Head of caudate nucleus (tissue), 42 donors: ENCODE results near the gene ROCK2.

Source experiments
- DNase-seq, 42 donors: peaks; one replicate each; pipeline versions ENCODE4 v3.0.0 to v3.0.0-alpha.2; 2020 to 2021; ENCODE audit warnings: mixed read lengths in 7 of 42
- intact Hi-C: fragments of 100-400 bp; cut with DNase I; formaldehyde crosslinking; loops from one replicate; pipeline ENCODE4 v1.15.0; 2022

Gene ROCK2

GRCh38 chr2:11147263-11147662 lies 197.2 kb downstream of the ROCK2 start:
- DNase-seq, result no peak
- intact Hi-C loops, result no loop called here

GRCh38 chr2:11146076-11146475 lies 198.4 kb downstream of the ROCK2 start:
- intact Hi-C loops, result no loop called here
- DNase-seq, result no peak

GRCh38 chr2:11145350-11145749 lies 199.1 kb downstream of the ROCK2 start:
- intact Hi-C loops, result no loop called here
- no peak for DNase-seq

GRCh38 chr2:11144738-11145079 lies 199.7 kb downstream of the ROCK2 start:
- no peak for DNase-seq
- intact Hi-C loops, result no loop called here

- intact Hi-C loops, result no loop called here
- no peak for DNase-seq
Measured at GRCh38 chr2:11144077-11144737, 200.2 kb downstream of the ROCK2 start.

- no peak for DNase-seq
- intact Hi-C loops, result no loop called here
Measured at GRCh38 chr2:11142987-11143386, 201.4 kb downstream of the ROCK2 start.

GRCh38 chr2:11142330-11142729 lies 202.1 kb downstream of the ROCK2 start:
- intact Hi-C loops, result no loop called here

GRCh38 chr2:11141319-11141718 lies 203.1 kb downstream of the ROCK2 start:
- intact Hi-C loops, result no loop called here
- no peak for DNase-seq

More at GRCh38 chr2:11142330-11142729, 202.1 kb downstream of the ROCK2 start:
- DNase-seq, result no peak

- no peak for DNase-seq
- intact Hi-C loops, result no loop called here
Measured at GRCh38 chr2:11140492-11140891, 203.9 kb downstream of the ROCK2 start.

GRCh38 chr2:11134349-11134748 lies 210.1 kb downstream of the ROCK2 start:
- intact Hi-C loops, result loop anchor here (5.0 kb wide), 1 partner anchor 273 kb away; no protein-coding TSS in a partner anchor
- no peak for DNase-seq

GRCh38 chr2:11133936-11134320 lies 210.5 kb downstream of the ROCK2 start:
- intact Hi-C loops, result loop anchor here (5.0 kb wide), 1 partner anchor 273 kb away; no protein-coding TSS in a partner anchor
- peak in 1 of 42 donors; percentile 14 for DNase-seq

- intact Hi-C loops, result loop anchor here (5.0 kb wide), 1 partner anchor 274 kb away; no protein-coding TSS in a partner anchor
- DNase-seq, result peak in 3 of 42 donors; percentile 15 to 35 (median 20)
Measured at GRCh38 chr2:11133238-11133935, 211.0 kb downstream of the ROCK2 start.

GRCh38 chr2:11132036-11132671 lies 212.3 kb downstream of the ROCK2 start:
- intact Hi-C loops, result loop anchor here (5.0 kb wide), 1 partner anchor 275 kb away; no protein-coding TSS in a partner anchor
- DNase-seq, result peak in 31 of 42 donors; percentile 11 to 73 (median 48)

GRCh38 chr2:11131166-11131920 lies 213.1 kb downstream of the ROCK2 start:
- intact Hi-C loops, result loop anchor here (5.0 kb wide), 1 partner anchor 276 kb away; no protein-coding TSS in a partner anchor

More at GRCh38 chr2:11131166-11131920, 213.1 kb downstream of the ROCK2 start:
- DNase-seq, result peak in 4 of 42 donors; percentile 13 to 23 (median 18)
